GM23248 (cell line): Measurements from ENCODE around the gene TMEM171. TPM values are rescaled to one million over a fixed set of nuclear protein-coding genes. Genes with fewer than 3 reads are reported as not detected.

Experiments
- DNase-seq: peaks from one replicate; pipeline ENCODE4 v3.0.0-alpha.2; 2015
- H2AFZ ChIP-seq: fragments of 200-600 bp; sonication (generic); 2 replicates; pipeline ENCODE4 v1.6.1; 2016; ENCODE audit warnings: antibody characterized with exemption
- H3F3A ChIP-seq: fragments of 200-600 bp; sonication (generic); 2 replicates; pipeline ENCODE4 v1.6.1; 2016; ENCODE audit warnings: mild to moderate bottlenecking, antibody characterized with exemption, mixed run types; ENCODE audit not compliant: insufficient read depth
- H3K27ac ChIP-seq: fragments of 200-600 bp; sonication (generic); 2 replicates; pipeline ENCODE4 v1.5.1; 2016; ENCODE audit warnings: mild to moderate bottlenecking
- H3K27me3 ChIP-seq: fragments of 200-600 bp; sonication (generic); replicated peaks from 2 replicates; pipeline ENCODE4 v1.6.1; 2016; ENCODE audit warnings: mild to moderate bottlenecking; ENCODE audit not compliant: insufficient read depth
- H3K36me3 ChIP-seq: fragments of 200-600 bp; sonication (generic); 2 replicates; pipeline ENCODE4 v1.6.1; 2016; ENCODE audit warnings: low read depth, mild to moderate bottlenecking
- H3K4me1 ChIP-seq: fragments of 200-600 bp; sonication (generic); 2 replicates; pipeline ENCODE4 v1.6.1; 2016; ENCODE audit warnings: mild to moderate bottlenecking; ENCODE audit not compliant: insufficient read depth
- H3K4me2 ChIP-seq: fragments of 200-600 bp; sonication (generic); one replicate; pipeline ENCODE4 v1.6.1; 2016; ENCODE audit warnings: mild to moderate bottlenecking; ENCODE audit not compliant: unreplicated experiment
- H3K4me3 ChIP-seq: fragments of 200-600 bp; sonication (generic); 2 replicates; pipeline ENCODE4 v1.5.1; 2016; ENCODE audit warnings: mild to moderate bottlenecking
- H3K79me2 ChIP-seq: fragments of 200-600 bp; sonication (generic); 2 replicates; pipeline ENCODE4 v1.6.1; 2016; ENCODE audit warnings: mild to moderate bottlenecking; ENCODE audit not compliant: insufficient read depth
- H3K9ac ChIP-seq: fragments of 200-600 bp; sonication (generic); 2 replicates; pipeline ENCODE4 v1.6.1; 2016; ENCODE audit warnings: mild to moderate bottlenecking
- H3K9me2 ChIP-seq: fragments of 200-600 bp; sonication (generic); 2 replicates; pipeline ENCODE4 v1.6.1; 2016; ENCODE audit warnings: mixed run types, mild to moderate bottlenecking, moderate library complexity; ENCODE audit not compliant: insufficient read depth
- H3K9me3 ChIP-seq: fragments of 200-600 bp; sonication (generic); one replicate; pipeline ENCODE4 v1.6.1; 2017; ENCODE audit warnings: low read depth
- H4K20me1 ChIP-seq: fragments of 200-600 bp; sonication (generic); 2 replicates; pipeline ENCODE4 v1.6.0; 2016; ENCODE audit not compliant: insufficient read depth
- EZH2 ChIP-seq: fragments of 200-600 bp; sonication (generic); IDR thresholded peaks from 2 replicates; pipeline ENCODE4 v1.6.1; 2018; ENCODE audit warnings: antibody characterized with exemption, mild to moderate bottlenecking; ENCODE audit not compliant: insufficient read depth, poor library complexity, severe bottlenecking
- EZH2phosphoT487 ChIP-seq: fragments of 200-600 bp; sonication (generic); IDR thresholded peaks from 2 replicates; pipeline ENCODE4 v1.6.1; 2018; ENCODE audit warnings: antibody characterized with exemption, moderate library complexity, mild to moderate bottlenecking, low read depth; ENCODE audit not compliant: insufficient read depth
- WGBS, 2 experiments: methylation state at CpG; one replicate each; pipeline ENCODE4 v1.1.6; 2015 to 2017; ENCODE audit warnings: low lambda C conversion rate in 2 of 2, low coverage in 1 of 2; ENCODE audit errors: missing lambda C conversion rate in 2 of 2; 5-methylcytosine and 5-hydroxymethylcytosine counted together
- in situ Hi-C: fragments of 300-500 bp; cut with MboI; formaldehyde crosslinking; loops from 2 replicates; pipeline ENCODE4 v1.15.0; 2020
- polyA plus RNA-seq: library from polyadenylated mRNA; unstranded; fragments of >200 nt; fragmentation: Nextera tagmentation; extraction: Ambion mirVana; gene quantifications from 2 replicates; pipeline ENCODE4 v1.2.1, GENCODE V29; 2016
- total RNA-seq: library from RNA; depleted of rRNA; stranded (reverse); fragments of >200 nt; shearing (Covaris generic); gene quantifications from 2 replicates; pipeline ENCODE4 v1.2.3, GENCODE V29; 2014

Gene TMEM171
- total and polyA plus RNA-seq, 2 experiments from 2014 or later: 6.7 to 11.0 TPM

DNA sequence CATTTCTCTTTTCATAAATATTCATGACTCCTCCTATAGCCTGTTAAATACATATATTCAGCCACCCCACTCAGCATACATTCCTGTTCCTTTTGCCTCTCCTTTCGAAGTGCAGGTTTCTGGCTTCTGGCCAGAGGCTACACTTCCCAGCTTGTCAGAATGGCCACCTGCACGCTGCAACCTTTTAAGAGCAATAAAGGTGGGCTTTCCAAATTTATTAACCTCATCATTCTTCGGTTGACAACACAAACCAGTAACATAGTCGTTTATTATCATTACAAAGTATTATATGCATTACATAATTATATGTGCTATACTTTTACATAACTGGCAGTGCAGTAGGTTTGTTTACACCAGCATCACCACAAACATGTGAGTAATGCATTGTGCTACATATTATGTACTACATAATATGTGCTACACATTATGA is 16.5 kb upstream of the TMEM171 start:
- Histone ChIP-seq H3K27ac (no peak overlapping the region), H3K9me3 (no peaks in the 10 kb centered on the region), H4K20me1 (no peaks in the 10 kb centered on the region), H3K9me2 (no peaks in the 10 kb centered on the region), H3K9ac (no peak overlapping the region), H3K79me2 (no peaks in the 10 kb centered on the region), H3K4me1 (no peaks in the 10 kb centered on the region), H3K27me3 (no peaks in the 10 kb centered on the region), H3K36me3 (no peaks in the 10 kb centered on the region), H3K4me3 (no peak overlapping the region), H3K4me2 (no peak overlapping the region), H2AFZ (no peak overlapping the region), H3F3A (no peaks in the 10 kb centered on the region)
- no peak for DNase-seq
- 73% methylated on average over 4 of the region's 4 CpGs for WGBS, 2 experiments
- in situ Hi-C loops: no loop called here
- TF ChIP-seq EZH2phosphoT487 (no peak), EZH2 (no peak)

- no peak for DNase-seq
- no peaks in the 10 kb centered on the region for H3K27me3 ChIP-seq
- no peaks in the 10 kb centered on the region for H3K36me3 ChIP-seq
- H3K4me3 ChIP-seq: no peak overlapping the region
- no peaks in the 10 kb centered on the region for H3K9me2 ChIP-seq
- no peaks in the 10 kb centered on the region for H3K79me2 ChIP-seq
- WGBS, 2 experiments: 65 to 67% methylated on average over 1 of the region's 1 CpG
- in situ Hi-C loops: no loop called here
- H3F3A ChIP-seq: no peaks in the 10 kb centered on the region
- no peak overlapping the region for H3K4me2 ChIP-seq
- no peak overlapping the region for H3K9ac ChIP-seq
- no peak overlapping the region for H3K27ac ChIP-seq
- TF ChIP-seq EZH2 (no peak), EZH2phosphoT487 (no peak)
- no peaks in the 10 kb centered on the region for H3K9me3 ChIP-seq
- no peak overlapping the region for H2AFZ ChIP-seq
- no peaks in the 10 kb centered on the region for H4K20me1 ChIP-seq
- no peaks in the 10 kb centered on the region for H3K4me1 ChIP-seq
Measured at GRCh38 chr5:73104326-73104725, 16.0 kb upstream of the TMEM171 start.

- TF ChIP-seq EZH2 (no peak), EZH2phosphoT487 (no peak)
- H3K79me2 ChIP-seq: no peaks in the 10 kb centered on the region
- H3K27me3 ChIP-seq: no peaks in the 10 kb centered on the region
- H2AFZ ChIP-seq: no peak overlapping the region
- no peaks in the 10 kb centered on the region for H3K9me3 ChIP-seq
- H3K4me3 ChIP-seq: no peak overlapping the region
- H3K27ac ChIP-seq: no peak overlapping the region
- no peaks in the 10 kb centered on the region for H3K9me2 ChIP-seq
- H3F3A ChIP-seq: no peaks in the 10 kb centered on the region
- in situ Hi-C loops: no loop called here
- no peak for DNase-seq
- no peaks in the 10 kb centered on the region for H4K20me1 ChIP-seq
- H3K4me1 ChIP-seq: no peaks in the 10 kb centered on the region
- H3K36me3 ChIP-seq: no peaks in the 10 kb centered on the region
- H3K9ac ChIP-seq: no peak overlapping the region
- H3K4me2 ChIP-seq: no peak overlapping the region
Measured at GRCh38 chr5:73106335-73106734, 14.0 kb upstream of the TMEM171 start.

GRCh38 chr5:73110190-73110589 is 10.2 kb upstream of the TMEM171 start:
- H3K27ac ChIP-seq: no peak overlapping the region
- no peak overlapping the region for H3K4me3 ChIP-seq
- H3K27me3 ChIP-seq: no peaks in the 10 kb centered on the region
- H4K20me1 ChIP-seq: no peaks in the 10 kb centered on the region
- no peak for DNase-seq
- in situ Hi-C loops: no loop called here
- H3K79me2 ChIP-seq: no peaks in the 10 kb centered on the region
- peaks cover 6% of the 10 kb centered on the region for H3K4me1 ChIP-seq
- TF ChIP-seq EZH2phosphoT487: no peak
- TF ChIP-seq EZH2: no peak
- H3K9me3 ChIP-seq: no peaks in the 10 kb centered on the region
- H3K4me2 ChIP-seq: no peak overlapping the region
- H3K36me3 ChIP-seq: no peaks in the 10 kb centered on the region
- no peak overlapping the region for H3K9ac ChIP-seq
- H3F3A ChIP-seq: peaks cover 7% of the 10 kb centered on the region
- WGBS, 2 experiments: 96 to 100% methylated on average over 1 of the region's 1 CpG
- no peak overlapping the region for H2AFZ ChIP-seq
- H3K9me2 ChIP-seq: no peaks in the 10 kb centered on the region

DNA sequence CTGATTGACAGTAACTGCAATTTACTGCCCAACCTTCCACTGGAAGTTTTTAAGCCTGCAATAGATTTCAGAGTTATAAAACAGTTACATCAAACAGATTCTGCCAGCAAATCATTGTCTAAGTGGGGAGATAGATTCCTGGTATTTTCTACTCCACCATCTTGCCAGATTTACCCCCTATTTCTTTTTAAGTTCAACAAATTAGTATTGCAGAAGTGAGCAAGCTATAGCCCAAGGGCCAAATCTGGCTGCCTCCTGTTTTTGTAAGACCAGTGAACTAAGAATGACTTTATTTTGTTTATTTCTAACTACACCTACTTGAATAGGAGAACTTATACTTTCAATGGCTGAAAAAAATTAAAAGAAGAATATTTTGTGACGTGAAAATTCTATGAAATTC is 8.8 kb upstream of the TMEM171 start:
- Histone ChIP-seq H3K27me3 (no peaks in the 10 kb centered on the region), H3K9me3 (no peaks in the 10 kb centered on the region), H3K4me2 (no peak overlapping the region), H2AFZ (no peak overlapping the region), H3K27ac (no peak overlapping the region), H3K79me2 (no peaks in the 10 kb centered on the region), H3K9me2 (no peaks in the 10 kb centered on the region), H4K20me1 (no peaks in the 10 kb centered on the region), H3K36me3 (no peaks in the 10 kb centered on the region), H3F3A (peaks cover 19% of the 10 kb centered on the region), H3K4me1 (peaks cover 19% of the 10 kb centered on the region), H3K4me3 (no peak overlapping the region), H3K9ac (no peak overlapping the region)
- WGBS, 2 experiments: 76 to 88% methylated on average over 1 of the region's 1 CpG
- TF ChIP-seq EZH2: no peak
- TF ChIP-seq EZH2phosphoT487: no peak
- in situ Hi-C loops: no loop called here
- DNase-seq: no peak
